Endothelial cell of umbilical vein (primary cell): ENCODE data around the gene PLEKHA6.

Source experiments
- CTCF ChIP-seq, 2 donors: IDR thresholded peaks; 1 replicate in 1 of 2; 2 replicates in 1 of 2; pipeline ENCODE4 v1.5.1; 2011; ENCODE audit warnings: low read length in 2 of 2, mild to moderate bottlenecking in 2 of 2, moderate library complexity in 2 of 2, control low read depth in 1 of 2, inconsistent platforms in 1 of 2, low read depth in 1 of 2; ENCODE audit not compliant: insufficient read depth in 1 of 2; ENCODE audit errors: extremely low read depth in 1 of 2
- EZH2 ChIP-seq: IDR thresholded peaks from 2 replicates; pipeline ENCODE4 v1.6.1; 2012; ENCODE audit warnings: borderline replicate concordance, low read depth, mild to moderate bottlenecking, moderate library complexity, low read length, inconsistent platforms; ENCODE audit not compliant: severe bottlenecking
- POLR2AphosphoS5 ChIP-seq: IDR thresholded peaks from 2 replicates; pipeline ENCODE4 v1.6.1; 2012; ENCODE audit warnings: low read depth, mild to moderate bottlenecking, control low read depth, low read length, moderate library complexity; ENCODE audit not compliant: insufficient read depth

GRCh38 chr1:204367193-204367858, 7.6 kb upstream of the PLEKHA6 start:
- TF ChIP-seq CTCF (IDR thresholded peaks at IDR 0.05; ENCODE audit: extremely low read depth in 1 of 2, insufficient read depth in 1 of 2, low read depth in 1 of 2, low read length in 2 of 2) (no peak), POLR2AphosphoS5 (no peak), EZH2 (no peak)
